ENCODE results near the gene GLMP.

Gene GLMP

GRCh38 chr1:156247460-156248322, 47.8 kb downstream of the GLMP start, which contains the start of gene PAQR6:
PAQR6 (minus strand) TSS chr1:156248056; CDS start chr1:156246731, 1,325 bp downstream.
- DNase-seq: no peak

DNA sequence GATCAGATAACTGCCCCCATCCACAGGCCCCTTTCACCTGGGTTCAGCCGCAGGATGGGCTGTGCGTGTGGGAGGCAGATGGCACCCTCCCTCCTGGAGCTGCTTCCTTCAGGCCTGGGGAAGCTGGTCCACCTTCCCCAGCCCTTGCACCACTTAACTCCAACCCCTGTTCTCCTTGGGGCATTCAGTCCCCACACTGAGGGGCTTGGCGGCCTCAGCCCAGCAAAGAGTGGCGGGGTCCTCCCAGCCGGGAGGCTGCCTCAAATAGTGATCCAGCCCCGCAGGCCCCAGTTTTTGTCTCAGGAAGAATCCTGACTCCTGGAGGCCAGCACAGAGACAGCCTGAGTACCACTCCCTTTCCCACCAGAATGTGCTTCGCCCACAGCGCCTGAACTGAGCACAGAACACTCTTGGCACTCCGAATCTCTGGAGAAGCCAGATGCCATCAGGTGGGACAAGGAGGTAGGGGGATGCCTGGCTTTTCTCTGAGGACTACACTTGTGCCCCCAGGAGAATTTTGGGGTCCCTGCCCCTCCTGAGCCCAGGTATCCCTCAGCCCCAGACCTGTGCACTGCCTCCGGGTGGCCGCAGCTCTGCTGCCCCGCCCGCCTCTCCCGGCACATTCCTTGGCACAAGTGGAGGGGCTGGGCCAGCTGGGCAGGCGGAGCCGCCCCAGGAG, 48.6 kb downstream of the GLMP start:
- DNase-seq: no peak

- DNase-seq: no peak
These were observed 49.2 kb downstream of the GLMP start for GRCh38 chr1:156246241-156246780.

GRCh38 chr1:156245451-156246232, 49.8 kb downstream of the GLMP start:
- DNase-seq: no peak

DNA sequence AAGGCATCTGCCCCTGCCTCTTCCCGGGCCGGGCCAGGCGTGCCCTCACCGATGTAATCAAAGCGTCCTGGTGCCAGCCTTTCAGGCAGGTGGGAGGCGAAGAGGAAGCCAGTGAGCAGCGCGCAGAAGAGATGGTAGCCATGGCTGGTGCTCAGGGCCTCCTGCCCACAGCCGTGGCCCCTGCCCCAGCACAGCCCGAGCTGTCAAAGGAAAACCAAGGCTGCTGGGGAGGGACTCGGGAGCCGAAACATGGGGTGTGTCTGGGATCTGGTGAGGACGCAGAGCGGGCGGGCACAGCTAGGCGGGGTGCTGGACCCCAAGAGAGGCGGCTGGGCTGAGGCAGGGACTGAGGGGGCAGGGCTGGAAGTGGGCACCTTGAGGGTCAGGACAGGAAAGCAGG, 50.8 kb downstream of the GLMP start:
- no peak for DNase-seq

DNA sequence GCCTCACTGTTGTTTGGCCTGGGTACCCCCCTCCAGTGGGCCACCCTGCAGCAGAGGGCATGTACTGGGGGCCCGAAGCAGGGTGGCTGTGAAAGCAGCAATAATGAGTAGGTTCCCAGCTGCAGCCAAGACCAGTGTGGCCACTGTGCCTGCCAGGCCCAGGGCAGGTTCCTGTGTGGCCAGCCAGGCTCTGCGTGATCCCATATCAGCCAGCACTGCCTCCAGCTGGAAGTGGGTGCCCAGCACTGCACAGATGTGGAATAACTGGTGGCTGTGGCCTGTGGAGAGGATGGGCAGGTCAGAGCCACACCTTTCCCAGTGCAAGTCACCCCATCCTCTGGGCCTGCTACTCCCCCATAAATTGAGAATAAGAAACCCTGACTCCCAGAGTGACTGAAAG, 51.4 kb downstream of the GLMP start:
- no peak for DNase-seq

GRCh38 chr1:156242738-156243137, 52.7 kb downstream of the GLMP start:
- no peak for DNase-seq

All from AML-193 (cell line).